Measurements from ENCODE around the gene BUD31. TPM values are rescaled to one million over a fixed set of nuclear protein-coding genes. Genes with fewer than 3 reads are reported as not detected.
"Not testable (repeated sequence)": the region's sequence is repeated elsewhere in the genome, so short reads cannot be mapped to it uniquely, and the experiment has no call there.

Gene BUD31
- total RNA-seq, 1 donor from 2014 or later, result 121 TPM

GRCh38 chr7:99409192-99409572 lies 413 bp downstream of the BUD31 start:
- H3K27me3 ChIP-seq (ENCODE audit: control insufficient read depth, insufficient read depth, low read length), result no peaks in the 10 kb centered on the region
- H3K4me3 ChIP-seq (ENCODE audit: low read depth, low read length), result peak overlapping the region; percentile 84
- no peak for FAIRE-seq
- no peak for TF ChIP-seq CTCF (IDR thresholded peaks at IDR 0.05; ENCODE audit: insufficient read depth, low read length, severe bottlenecking)
- DNase-seq (ENCODE audit: low read depth), result no peak
- H3K36me3 ChIP-seq (ENCODE audit: control insufficient read depth, insufficient read depth, low read length), result peaks cover 16% of the 10 kb centered on the region

GRCh38 chr7:99409806-99410205 lies 1.0 kb downstream of the BUD31 start:
- DNase-seq (ENCODE audit: low read depth) (no peak), FAIRE-seq (no peak)
- H3K36me3 ChIP-seq (ENCODE audit: control insufficient read depth, insufficient read depth, low read length), result peaks cover 16% of the 10 kb centered on the region
- H3K27me3 ChIP-seq (ENCODE audit: control insufficient read depth, insufficient read depth, low read length), result no peaks in the 10 kb centered on the region
- no peak for TF ChIP-seq CTCF (IDR thresholded peaks at IDR 0.05; ENCODE audit: insufficient read depth, low read length, severe bottlenecking)
- H3K4me3 ChIP-seq (ENCODE audit: low read depth, low read length), result peak overlapping the region; percentile 84

GRCh38 chr7:99410635-99411034 lies 1.9 kb downstream of the BUD31 start:
- peaks cover 13% of the 10 kb centered on the region for H3K36me3 ChIP-seq (ENCODE audit: control insufficient read depth, insufficient read depth, low read length)
- no peak for FAIRE-seq
- no peak for TF ChIP-seq CTCF (IDR thresholded peaks at IDR 0.05; ENCODE audit: insufficient read depth, low read length, severe bottlenecking)
- H3K4me3 ChIP-seq (ENCODE audit: low read depth, low read length), result no peak overlapping the region
- no peaks in the 10 kb centered on the region for H3K27me3 ChIP-seq (ENCODE audit: control insufficient read depth, insufficient read depth, low read length)
- DNase-seq (ENCODE audit: low read depth), result no peak

GRCh38 chr7:99415513-99416127 lies 6.9 kb downstream of the BUD31 start:
- DNase-seq (ENCODE audit: low read depth); FAIRE-seq; H3K4me3 ChIP-seq (ENCODE audit: low read depth, low read length); H3K27me3 ChIP-seq (ENCODE audit: control insufficient read depth, insufficient read depth, low read length): not testable (repeated sequence)
- TF ChIP-seq CTCF (IDR thresholded peaks at IDR 0.05; ENCODE audit: insufficient read depth, low read length, severe bottlenecking), result peak; percentile 65
- peaks cover 42% of the 10 kb centered on the region for H3K36me3 ChIP-seq (ENCODE audit: control insufficient read depth, insufficient read depth, low read length)

GRCh38 chr7:99418260-99418659 lies 9.5 kb downstream of the BUD31 start:
- DNase-seq (ENCODE audit: low read depth) (no peak), FAIRE-seq (no peak)
- no peaks in the 10 kb centered on the region for H3K27me3 ChIP-seq (ENCODE audit: control insufficient read depth, insufficient read depth, low read length)
- peaks cover 34% of the 10 kb centered on the region for H3K36me3 ChIP-seq (ENCODE audit: control insufficient read depth, insufficient read depth, low read length)
- H3K4me3 ChIP-seq (ENCODE audit: low read depth, low read length), result no peak overlapping the region
- TF ChIP-seq CTCF (IDR thresholded peaks at IDR 0.05; ENCODE audit: insufficient read depth, low read length, severe bottlenecking), result no peak
